NOMO-1 treated with DMSO at 0.1 percent for 48 hours (cell line): ENCODE measurements around the gene RTKN2.
A peak's percentile ranks its signal among the peaks of the same experiment; 100 is the strongest.

Experiments
- DNase-seq: peaks from one replicate; lab custom pipeline; 2025; ENCODE audit not compliant: unreplicated experiment; lab: John Stamatoyannopoulos, UW

Gene RTKN2

GRCh38 chr10:62180677-62181076, 88.0 kb downstream of the RTKN2 start:
- DNase-seq, result no peak

- DNase-seq, result no peak
Observed at GRCh38 chr10:62178568-62178967, 90.1 kb downstream of the RTKN2 start.

- no peak for DNase-seq
Observed at GRCh38 chr10:62177111-62177510, 91.5 kb downstream of the RTKN2 start.

GRCh38 chr10:62175251-62175650, 93.4 kb downstream of the RTKN2 start:
- no peak for DNase-seq

GRCh38 chr10:62172465-62172864, 96.2 kb downstream of the RTKN2 start:
- DNase-seq, result no peak

- DNase-seq, result no peak
Observed at GRCh38 chr10:62171791-62172190, 96.9 kb downstream of the RTKN2 start.

GRCh38 chr10:62170732-62171131, 97.9 kb downstream of the RTKN2 start:
- DNase-seq, result peak; percentile 42

- DNase-seq, result peak; percentile 79
Observed at GRCh38 chr10:62166331-62167131, 102.1 kb downstream of the RTKN2 start.

GRCh38 chr10:62165803-62166202, 102.8 kb downstream of the RTKN2 start:
- DNase-seq, result peak; percentile 11

GRCh38 chr10:62163024-62163423, 105.6 kb downstream of the RTKN2 start:
- no peak for DNase-seq

- DNase-seq, result no peak
Observed at GRCh38 chr10:62162261-62162981, 106.2 kb downstream of the RTKN2 start.

- no peak for DNase-seq
Observed at GRCh38 chr10:62159351-62159750, 109.3 kb downstream of the RTKN2 start.

- no peak for DNase-seq
Observed at GRCh38 chr10:62157601-62158000, 111.0 kb downstream of the RTKN2 start.

GRCh38 chr10:62155054-62155680, 113.5 kb downstream of the RTKN2 start:
- no peak for DNase-seq

- DNase-seq, result no peak
Observed at GRCh38 chr10:62154231-62154630, 114.4 kb downstream of the RTKN2 start.

GRCh38 chr10:62153191-62153590, 115.5 kb downstream of the RTKN2 start:
- DNase-seq, result peak; percentile 22

GRCh38 chr10:62149621-62150020, 119.0 kb downstream of the RTKN2 start:
- no peak for DNase-seq

GRCh38 chr10:62148155-62148554, 120.5 kb downstream of the RTKN2 start:
- no peak for DNase-seq

- no peak for DNase-seq
Observed at GRCh38 chr10:62147425-62147824, 121.2 kb downstream of the RTKN2 start.

- DNase-seq, result no peak
Observed at GRCh38 chr10:62136931-62137330, 131.7 kb downstream of the RTKN2 start.

- no peak for DNase-seq
Observed at GRCh38 chr10:62133618-62134017, 135.0 kb downstream of the RTKN2 start.
